ENCODE data around the gene SPATA7. TPM values are rescaled to one million over a fixed set of nuclear protein-coding genes. Genes with fewer than 3 reads are reported as not detected.

SPATA7 gene
- 2.4 TPM in 2 replicates for total RNA-seq

DNA sequence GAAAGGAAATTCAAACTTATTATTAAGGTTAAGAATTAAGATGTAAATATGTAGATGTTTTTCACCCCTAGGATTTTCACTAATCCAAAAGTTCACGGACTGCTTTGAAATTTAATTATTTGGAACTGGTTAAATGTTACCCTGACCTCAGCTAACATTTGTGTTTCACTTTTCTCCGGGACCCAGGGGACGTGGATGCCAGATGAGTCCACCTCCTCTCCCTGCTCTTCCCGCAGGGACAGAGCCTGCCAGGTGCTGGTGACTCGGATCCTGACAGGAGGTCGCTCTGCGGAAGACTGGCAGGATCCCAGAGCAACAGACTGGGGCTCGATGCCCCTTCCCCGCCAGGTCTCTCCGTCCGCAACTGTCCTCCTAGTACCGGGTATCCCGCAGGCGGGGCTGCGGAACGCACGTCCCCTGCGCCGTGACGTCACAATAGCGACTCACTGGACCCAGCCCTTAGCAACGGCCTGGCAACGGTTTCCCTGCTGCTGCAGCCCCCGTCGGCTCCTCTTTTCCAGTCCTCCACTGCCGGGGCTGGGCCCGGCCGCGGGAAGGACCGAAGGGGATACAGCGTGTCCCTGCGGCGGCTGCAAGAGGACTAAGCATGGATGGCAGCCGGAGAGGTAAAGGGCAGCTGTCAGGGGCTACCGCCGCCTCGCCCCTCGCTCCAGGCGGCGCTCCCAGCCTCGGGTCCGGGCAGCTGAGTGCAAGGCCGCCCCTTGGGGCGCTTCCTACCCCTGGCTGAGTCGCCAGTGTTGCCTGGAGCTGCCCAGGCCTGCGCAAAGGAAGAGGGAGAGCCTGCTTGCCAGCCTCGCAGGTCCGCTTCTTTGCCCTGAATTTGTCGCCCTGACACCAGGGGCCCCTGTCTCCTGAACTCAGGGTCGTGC, at the start of gene SPATA7:
TSS of gene SPATA7 (plus strand) at position 446 of the 890 bp plus-strand sequence. CDS start at position 608, 162 bp downstream.
- intact Hi-C loops (cut with micrococcal nuclease), result loop anchor here (1.0 to 2.0 kb wide), 8 partner anchors 169 to 1569 kb away; partner anchors contain the start of genes EFCAB11, EML5, GALC and PTPN21

DNA sequence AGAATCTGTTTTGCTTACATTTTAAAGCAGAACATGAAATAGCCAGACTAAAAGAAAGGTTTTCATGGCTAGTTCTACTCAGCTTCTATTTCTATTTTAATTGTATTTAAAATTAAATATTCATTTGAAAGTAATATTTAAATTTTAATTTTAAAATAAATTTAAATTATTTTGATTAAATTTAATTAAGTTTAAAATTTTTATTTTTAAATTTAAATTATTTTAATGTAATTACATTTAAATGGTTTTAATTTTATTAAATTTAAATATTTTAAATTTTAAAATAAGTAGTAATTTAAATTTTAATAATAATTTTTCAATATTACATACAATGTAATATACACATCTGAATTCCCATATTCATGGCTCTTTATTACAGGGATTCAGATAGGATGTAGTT, 45.1 kb upstream of the SPATA7 start:
- intact Hi-C loops (cut with micrococcal nuclease), result no loop called here

DNA sequence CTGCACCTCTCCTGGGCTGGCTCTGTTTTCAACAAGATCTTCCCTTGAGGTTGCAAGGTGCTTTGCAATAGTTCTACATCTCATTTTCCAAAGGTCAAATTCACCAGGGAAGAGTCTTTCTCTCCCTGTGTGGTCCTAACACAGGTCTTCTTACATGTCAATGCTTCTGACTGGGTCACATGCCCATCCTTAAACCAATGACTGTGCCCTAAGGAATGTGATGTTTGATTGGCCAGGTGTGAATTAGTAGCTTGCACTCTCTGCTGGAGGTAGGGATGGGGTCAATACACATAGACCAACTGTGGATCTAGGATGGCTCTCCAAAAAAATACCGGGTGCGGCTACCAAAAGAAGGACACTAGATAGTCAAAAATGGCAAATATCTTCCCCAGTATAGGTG, 42.5 kb upstream of the SPATA7 start:
- intact Hi-C loops (cut with micrococcal nuclease), result no loop called here

DNA sequence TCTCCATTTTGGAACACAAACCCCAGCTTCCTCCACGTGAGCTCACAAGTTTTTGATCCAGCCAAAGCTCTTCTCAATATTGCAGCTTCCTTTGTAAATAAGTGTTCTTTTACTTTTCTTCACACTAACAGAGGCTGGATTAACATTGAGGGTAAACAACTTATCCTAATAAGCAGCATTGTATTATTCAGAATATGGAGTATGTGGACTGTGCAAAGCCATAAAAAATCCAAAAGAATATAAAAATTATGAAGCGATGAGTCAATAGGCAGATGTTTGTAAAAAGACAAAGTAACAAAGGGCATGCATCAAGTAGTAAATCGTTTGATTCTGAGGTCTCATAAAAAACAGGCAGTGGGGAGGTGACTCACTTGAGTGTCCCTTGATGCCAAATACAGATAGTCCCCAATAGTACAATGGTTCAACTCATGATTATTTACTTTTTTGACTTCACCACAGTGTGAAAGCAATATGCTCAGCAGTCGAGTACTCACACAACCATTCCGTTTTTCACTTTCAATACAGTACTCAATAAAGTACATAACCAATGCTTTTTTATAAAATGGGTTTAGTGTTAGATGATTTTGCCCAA, 39.3 kb upstream of the SPATA7 start:
- intact Hi-C loops (cut with micrococcal nuclease), result no loop called here

DNA sequence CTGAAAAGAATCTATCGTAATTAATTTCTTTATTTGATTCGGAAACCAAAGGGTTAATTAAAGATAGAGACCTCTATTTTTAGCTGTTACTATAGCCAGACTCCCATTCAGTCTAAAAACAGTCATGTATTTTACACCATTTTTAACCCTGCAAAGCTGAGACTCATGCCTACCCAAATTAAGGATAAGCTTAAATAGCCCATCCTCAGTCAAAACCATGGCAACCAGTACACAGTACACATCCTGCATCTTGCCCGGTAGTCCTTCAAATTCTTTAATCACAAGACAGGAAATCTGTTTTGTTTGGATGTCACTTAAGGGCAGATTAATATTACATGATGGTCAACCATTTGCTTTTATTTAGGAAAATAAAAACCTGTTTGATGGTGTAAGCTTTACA, 36.9 kb upstream of the SPATA7 start:
- intact Hi-C loops (cut with micrococcal nuclease), result no loop called here

DNA sequence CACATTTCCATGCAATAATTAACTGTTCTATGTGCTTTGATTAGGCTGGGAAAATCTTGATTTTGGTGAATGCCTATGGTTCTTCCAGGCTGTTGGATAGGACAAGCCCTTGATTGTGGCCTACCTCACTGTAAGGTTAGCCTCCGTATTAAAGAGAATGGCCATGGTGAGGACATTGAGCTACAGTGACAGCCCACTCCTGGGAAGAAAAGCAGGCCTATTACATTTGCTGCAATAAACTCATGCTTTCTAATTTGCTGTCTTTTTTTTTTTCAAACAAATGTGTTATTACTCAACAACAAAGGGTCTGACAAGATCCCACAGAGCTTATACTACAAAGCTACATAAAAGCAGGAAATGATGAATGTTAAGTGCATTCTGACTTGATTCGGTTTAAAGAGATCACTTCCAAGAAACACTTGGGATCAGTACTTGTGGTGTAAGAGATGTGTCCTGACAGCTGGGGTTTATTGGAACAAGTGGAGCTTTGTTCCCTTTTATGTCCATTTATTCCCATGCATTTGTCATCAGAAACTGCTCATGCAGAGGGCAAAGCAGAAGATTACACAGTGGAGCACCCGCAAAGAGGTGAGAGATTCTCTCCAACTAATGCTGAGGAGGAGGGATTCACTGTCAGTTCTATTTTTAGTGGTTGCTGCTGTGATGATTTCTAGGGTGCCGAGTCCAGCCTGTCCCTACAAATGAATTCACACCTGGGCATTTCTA, 33.3 kb upstream of the SPATA7 start:
- intact Hi-C loops (cut with micrococcal nuclease), result no loop called here

- intact Hi-C loops (cut with micrococcal nuclease), result no loop called here
Measured at GRCh38 chr14:88352698-88353097, 32.8 kb upstream of the SPATA7 start.

DNA sequence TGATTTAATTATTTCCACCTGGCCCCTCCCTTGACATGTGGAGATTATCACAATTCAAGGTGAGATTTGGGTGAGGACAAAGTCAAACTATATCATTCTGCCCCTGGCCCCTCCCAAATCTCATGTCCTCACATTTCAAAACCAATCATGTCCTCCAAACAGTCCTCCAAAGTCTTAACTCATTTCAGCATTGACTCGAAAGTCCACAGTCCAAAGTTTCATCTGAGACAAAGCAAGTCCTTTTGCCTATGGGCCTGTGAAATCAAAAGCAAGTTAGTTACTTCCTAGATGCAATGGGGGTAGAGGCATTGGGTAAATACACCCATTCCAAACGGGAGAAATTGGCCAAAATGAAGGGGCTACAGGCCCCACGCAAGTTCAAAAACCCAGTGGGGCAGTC, 31.1 kb upstream of the SPATA7 start:
- intact Hi-C loops (cut with micrococcal nuclease), result no loop called here

- intact Hi-C loops (cut with micrococcal nuclease), result no loop called here
Measured at GRCh38 chr14:88359500-88359899, 26.0 kb upstream of the SPATA7 start.

- intact Hi-C loops (cut with micrococcal nuclease), result no loop called here
Measured at GRCh38 chr14:88363644-88364043, 21.8 kb upstream of the SPATA7 start.

- intact Hi-C loops (cut with micrococcal nuclease), result no loop called here
Measured at GRCh38 chr14:88364710-88365413, 20.6 kb upstream of the SPATA7 start.

DNA sequence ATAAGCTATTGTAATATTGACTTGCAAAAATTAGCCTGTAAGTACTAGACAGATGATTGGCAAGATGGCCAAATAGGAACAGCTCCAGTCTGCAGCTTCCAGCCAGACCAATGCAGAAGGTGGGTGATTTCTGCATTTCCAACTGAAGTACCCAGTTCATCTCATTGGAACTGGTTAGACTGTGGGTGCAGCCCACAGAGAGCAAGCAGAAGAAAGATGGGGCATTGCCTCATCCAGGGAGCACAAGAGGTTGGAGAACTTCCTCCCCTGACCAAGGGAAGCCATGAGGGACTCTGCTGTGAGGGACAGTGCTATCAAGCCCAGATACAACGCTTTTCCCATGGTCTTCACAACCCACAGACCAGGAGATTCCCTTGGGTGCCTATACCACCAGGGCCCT, 16.0 kb upstream of the SPATA7 start:
- intact Hi-C loops (cut with micrococcal nuclease), result no loop called here

GRCh38 chr14:88379706-88380343, 5.6 kb upstream of the SPATA7 start:
- intact Hi-C loops (cut with micrococcal nuclease), result loop anchor here (5.0 kb wide), 1 partner anchor 193 kb away; no protein-coding TSS in a partner anchor

- intact Hi-C loops (cut with micrococcal nuclease), result loop anchor here (5.0 kb wide), 1 partner anchor 193 kb away; no protein-coding TSS in a partner anchor
Measured at GRCh38 chr14:88380405-88380804, 5.1 kb upstream of the SPATA7 start.

DNA sequence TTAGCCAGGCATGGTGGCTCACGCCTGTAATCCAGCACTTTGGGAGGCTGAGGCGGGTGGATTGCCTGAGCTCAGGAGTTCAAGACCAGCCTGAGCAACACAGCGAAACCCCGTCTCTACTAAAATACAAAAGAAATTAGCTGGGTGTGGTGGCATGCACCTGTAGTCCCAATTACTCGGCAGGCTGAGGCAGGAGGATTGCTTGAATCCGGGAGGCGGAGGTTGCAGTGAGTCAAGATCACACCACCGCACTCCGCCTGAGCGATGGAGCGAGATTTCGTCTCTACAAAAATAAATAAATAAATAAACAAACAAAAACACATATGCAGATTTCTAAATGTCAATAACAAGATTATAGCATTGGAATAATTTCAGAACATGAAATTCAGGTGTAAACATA, 3.8 kb upstream of the SPATA7 start:
- intact Hi-C loops (cut with micrococcal nuclease), result loop anchor here (5.0 kb wide), 1 partner anchor 194 kb away; no protein-coding TSS in a partner anchor

DNA sequence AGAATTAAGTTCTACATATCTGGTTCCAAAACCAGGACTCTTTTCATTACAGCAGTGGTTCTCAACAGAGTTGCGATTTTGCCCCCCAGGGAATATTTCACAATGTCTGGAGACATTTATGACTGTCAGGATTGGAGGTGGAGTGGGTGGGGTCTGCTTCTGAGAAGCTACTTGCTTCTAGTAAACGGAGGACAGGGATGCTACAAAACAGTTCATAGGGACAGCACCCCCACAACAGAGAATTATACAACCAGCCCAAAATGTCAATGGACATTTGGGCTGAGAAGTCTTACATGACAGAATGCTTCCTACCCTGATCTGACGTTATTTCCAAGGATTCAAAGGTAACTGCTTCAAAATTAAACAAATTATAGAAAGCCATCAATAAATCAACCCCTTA, 739 bp upstream of the SPATA7 start:
- intact Hi-C loops (cut with micrococcal nuclease), result loop anchor here (1.0 to 5.0 kb wide), 9 partner anchors 170 to 1570 kb away; partner anchors contain the start of genes EFCAB11, EML5, GALC and PTPN21

- intact Hi-C loops (cut with micrococcal nuclease), result no loop called here
Measured at GRCh38 chr14:88386256-88386794, 868 bp downstream of the SPATA7 start.

GRCh38 chr14:88388741-88389282, 3.4 kb downstream of the SPATA7 start:
- intact Hi-C loops (cut with micrococcal nuclease), result no loop called here

DNA sequence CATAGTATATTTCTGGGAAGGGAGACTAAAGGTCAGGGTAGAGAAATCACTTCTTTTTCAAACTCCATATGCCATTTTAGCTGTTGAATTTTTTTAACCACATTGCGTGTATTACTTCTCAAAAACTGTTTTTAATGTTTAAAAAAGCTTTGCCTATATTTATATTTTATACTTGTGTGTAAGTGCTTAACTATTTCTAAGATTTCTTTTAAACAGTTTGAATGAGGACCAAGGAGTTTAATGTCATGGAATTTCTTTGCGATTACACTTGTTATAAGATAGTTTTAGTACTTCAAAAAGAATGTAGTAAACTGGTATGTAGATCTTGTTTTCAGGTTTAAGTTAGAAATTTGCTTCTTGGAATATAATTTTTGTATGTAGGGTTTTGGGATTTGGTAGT, 7.2 kb downstream of the SPATA7 start:
- intact Hi-C loops (cut with micrococcal nuclease), result no loop called here

- intact Hi-C loops (cut with micrococcal nuclease), result no loop called here
Measured at GRCh38 chr14:88411039-88411438, 25.6 kb downstream of the SPATA7 start.
